Measurements from ENCODE around the gene ATR.
A peak's percentile ranks its signal among the peaks of the same experiment; 100 is the strongest.
"Not testable (repeated sequence)": the region's sequence is repeated elsewhere in the genome, so short reads cannot be mapped to it uniquely, and the experiment has no call there.

Gene ATR
- total RNA-seq, result 120 to 149 reads per million in 2 experiments

DNA sequence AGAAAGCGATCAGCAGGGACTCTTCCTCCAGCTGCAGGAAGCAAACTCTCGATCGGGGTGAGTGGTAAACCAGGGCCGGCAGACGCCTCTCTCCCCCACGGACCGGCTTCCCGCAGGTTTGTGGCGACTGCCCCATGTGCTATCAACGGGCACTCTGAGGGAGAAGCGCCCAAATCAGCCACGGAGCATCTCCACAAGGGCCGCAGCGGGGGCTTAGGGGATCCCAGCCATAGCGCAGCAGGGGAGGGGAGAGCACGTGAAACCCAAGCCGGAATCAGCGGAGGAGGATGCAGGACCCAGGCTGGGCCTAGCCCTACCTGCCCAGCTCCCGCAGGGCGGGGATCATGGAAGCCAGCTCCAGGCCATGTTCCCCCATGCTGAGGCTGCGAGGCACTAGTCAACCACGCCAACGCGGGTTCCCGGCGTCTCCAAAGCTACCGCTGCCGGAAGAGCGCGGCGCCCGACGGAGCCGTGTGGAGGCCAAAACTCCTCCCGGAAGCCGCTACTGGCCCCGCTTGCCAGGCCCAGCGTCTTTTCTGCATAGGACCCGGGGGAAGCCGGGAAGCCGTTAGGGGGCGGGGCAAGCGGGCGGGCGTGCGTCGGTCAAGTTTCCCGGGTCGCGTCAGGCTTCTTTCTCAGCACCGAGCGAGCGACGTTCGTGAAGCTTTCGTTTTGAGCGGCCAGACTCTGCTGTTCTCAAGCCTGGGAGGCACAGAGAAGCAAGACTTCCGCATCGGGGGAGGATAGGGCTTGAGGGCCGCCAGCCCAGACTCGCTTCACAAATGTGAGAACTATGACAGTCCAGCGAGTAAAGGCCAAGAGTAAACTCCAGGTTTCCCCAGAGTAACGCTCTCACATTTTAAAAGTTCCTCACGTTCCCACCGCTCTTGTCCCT is at the start of gene ATR:
ATR (minus strand) TSS at position 405 of the 895 bp plus-strand sequence; CDS start at position 376, 29 bp downstream.
- DNase-seq (ENCODE audit: low read depth), result peak; percentile 90

DNA sequence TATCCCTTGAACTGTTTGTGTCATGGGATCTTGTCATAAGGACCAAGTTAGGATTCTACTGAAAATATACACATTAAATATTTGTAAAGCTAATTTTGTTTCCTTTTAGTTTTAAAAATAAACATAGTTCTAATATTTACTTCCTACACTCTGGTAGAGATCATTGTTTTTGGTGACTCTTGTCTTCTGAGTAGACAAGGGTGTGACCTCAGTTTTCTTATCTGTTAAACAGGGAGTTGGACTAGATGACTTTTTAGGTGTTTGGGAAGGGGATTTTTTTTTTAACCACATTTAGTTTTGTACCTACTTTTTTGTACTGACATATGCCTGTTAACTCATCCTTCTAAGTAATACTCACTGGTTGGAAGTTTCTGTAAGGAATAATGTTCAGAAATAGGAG is 48.4 kb upstream of the ATR start:
- DNase-seq (ENCODE audit: low read depth), result no peak

DNA sequence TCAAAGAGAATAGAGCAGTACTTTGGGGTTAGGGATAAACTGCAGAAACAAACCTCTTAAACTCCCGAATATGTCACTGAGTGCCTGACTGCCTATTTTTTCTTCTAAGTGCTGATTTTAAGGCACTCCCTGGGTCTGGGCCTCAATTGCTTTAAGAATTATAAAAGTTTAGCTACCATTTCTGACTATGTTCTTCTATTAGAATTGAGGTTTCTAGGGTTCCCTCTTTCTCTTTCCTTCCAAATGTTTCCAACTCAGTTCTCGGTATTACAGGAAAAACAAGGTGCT is 46.6 kb upstream of the ATR start:
- DNase-seq (ENCODE audit: low read depth), result no peak

DNA sequence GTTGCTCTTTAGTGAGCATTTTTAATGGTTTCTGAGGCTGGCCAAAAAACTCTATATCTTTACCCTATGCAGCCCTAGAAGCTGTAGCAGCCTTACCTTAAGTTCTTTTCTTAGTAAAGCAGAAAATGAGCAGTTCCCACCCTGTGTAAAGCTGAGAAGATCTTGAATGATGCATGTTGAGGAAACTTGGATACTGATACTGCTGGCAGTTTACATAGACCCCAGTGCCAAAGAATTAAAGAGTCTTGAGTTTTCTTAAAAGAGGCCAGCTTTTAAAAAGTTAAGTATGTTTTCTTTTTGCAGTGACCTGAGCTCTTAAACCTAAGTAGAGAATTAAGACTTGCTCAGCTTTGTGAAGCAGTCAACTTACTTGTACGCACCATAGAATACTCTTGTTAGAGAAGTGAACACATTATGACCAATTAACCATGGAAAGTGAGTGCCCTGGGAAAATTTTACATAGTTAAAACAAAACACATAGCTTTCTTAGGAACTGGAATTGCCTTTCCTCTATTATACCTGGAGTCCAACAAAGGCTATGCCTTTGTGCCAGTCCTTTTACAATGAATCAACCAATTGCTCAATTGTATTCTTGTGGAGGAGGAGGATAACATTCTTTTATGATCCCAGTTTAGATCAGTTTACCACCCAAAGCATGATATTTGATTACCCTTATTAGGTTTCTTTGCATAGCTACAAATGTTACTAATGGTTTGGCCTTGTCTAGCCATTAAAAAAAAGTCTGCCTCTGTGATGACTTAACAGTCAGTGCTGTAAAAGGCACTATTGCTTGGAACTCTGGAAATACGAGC is 46.0 kb upstream of the ATR start:
- DNase-seq (ENCODE audit: low read depth), result no peak

DNA sequence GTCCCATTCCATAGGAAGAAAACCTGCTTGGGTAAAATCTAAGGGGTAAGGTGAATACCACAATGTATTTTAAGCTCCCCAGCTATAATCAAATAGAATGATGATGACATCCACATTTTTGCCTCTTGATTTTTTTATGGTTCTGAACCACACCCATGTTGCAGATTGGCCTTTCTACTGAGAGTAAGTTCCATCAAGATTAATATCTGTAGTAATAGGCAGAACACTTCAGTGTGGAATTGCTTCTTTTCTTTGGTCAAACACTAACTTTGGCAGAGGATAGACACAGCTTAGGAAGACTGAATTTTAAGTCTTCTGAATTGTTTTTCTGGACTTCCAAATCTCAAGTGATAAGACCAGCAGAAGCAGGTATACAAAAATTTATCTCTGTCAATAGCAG is 44.7 kb upstream of the ATR start:
- no peak for DNase-seq (ENCODE audit: low read depth)

DNA sequence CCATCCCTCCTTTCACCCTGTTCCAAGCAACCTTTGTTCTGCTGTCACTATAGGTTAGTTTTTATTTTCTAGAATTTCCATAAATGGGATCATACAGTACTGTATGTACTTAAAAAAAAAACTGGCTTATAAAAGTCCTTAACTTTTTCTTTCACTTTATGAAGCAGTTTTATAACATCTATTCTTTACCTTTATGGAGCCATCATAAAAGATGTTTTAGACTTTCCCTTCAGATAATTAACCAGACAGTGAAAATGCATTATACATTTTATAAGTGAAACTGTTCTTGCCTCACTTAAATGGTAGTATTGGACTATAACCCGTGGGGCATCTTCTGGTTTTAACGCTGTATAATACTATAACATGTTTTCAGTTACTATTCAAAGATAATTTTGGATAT is 43.9 kb upstream of the ATR start:
- no peak for DNase-seq (ENCODE audit: low read depth)

DNA sequence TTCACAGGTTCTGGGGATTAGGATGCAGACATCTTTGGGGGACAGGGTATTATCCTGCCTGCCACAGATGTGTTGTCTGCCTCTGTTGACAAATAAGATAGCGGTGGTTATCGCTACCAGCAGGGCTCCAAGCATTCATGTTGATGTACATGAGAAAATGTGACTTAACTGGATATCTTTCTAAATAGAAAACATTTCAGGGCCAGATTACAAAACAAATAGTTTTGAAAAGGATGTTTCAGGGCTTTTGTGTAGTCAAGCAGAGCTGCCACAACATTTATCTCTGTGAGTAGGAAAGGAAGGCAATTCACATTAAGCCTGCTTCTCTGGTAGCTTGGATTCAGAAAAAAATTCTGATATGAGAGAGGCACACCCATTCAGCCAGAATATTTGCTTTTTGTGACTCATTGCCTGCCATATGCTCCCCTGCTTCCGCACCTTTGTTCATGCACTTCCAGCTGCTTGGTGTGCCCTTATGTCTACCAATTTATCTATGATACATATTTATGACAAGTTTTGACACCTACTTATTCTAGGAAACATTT is 40.5 kb upstream of the ATR start:
- no peak for DNase-seq (ENCODE audit: low read depth)

DNA sequence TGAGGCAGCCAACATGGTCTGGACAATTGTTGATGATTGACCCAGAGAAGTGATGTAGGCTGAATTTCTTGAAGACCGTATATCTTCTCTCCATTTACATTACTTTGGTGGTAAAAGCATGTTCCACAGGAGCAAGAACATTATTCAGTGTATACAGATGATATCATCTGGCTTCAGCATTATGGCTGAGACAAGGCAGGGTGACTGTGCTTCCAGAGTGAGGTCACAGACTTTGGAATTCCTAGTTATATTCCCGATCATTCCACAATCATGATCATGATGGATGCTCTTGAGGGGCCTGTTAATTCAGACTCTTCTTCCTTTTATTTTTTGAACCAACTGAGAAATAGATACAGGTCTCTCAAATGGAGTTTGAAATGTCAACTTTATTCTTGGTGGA is 36.6 kb upstream of the ATR start:
- no peak for DNase-seq (ENCODE audit: low read depth)

DNA sequence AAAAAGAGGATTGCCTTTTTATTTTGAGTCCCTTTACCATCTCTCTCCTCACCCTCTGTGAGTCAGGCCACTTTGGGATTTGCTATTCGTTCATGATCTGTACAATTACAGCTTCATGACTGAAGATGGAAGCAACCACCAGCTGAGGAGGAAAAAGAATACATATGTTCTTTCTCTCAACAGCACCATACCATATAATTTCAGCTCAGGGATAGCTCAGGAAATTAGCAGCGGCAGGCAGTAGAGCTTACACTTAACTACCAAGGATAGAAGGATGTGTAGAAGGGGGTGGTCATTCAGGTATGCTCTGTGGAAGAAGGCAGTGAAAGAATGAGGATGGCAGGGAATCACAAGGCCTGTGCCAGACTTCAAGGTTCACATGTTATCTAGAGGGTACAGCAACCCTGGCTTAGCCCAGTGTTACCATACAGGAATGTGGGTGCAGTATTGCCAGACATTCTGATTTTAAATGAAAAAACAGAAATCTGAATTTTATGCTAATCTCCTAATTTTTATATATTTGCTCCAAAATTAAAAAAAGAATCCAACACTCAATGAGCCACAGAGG is 35.6 kb upstream of the ATR start:
- no peak for DNase-seq (ENCODE audit: low read depth)

DNA sequence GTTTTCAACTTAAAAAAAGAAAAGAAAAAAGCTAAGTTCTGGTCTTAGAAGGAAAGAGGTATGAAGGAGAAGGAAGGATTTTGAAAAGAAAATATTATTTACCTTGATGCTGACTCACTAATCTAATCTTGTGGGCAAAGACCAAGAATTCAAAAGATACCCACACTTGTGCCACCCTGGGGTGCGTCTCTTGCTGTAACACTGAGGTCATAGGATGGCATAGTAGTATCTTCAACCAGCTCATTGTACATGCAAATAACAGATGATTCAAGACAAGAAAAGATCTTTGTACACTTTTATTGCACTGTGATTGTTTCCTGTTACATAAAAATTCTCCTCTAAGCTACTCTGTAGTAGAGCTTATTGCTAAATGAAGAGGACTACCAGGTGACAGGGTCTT is 35.0 kb upstream of the ATR start:
- no peak for DNase-seq (ENCODE audit: low read depth)

DNA sequence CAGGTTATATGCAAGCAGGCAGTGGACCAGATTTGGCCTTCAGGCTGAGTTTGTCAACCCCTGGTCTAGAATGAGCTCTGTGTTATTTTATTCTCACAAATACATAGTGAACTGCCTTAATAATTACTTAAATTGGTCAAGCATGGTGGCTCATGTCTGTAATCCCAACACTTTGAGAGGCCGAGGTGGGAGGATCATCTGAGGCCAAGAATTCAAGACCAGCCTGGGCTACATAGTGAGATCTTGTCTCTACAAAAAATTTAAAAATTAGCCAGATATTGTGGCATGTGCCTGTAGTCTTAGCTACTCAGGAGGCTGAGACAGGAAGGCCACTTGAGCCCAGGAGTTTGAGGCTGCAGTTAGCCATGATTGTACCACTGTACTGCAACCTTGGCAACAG is 32.7 kb upstream of the ATR start:
- no peak for DNase-seq (ENCODE audit: low read depth)

DNA sequence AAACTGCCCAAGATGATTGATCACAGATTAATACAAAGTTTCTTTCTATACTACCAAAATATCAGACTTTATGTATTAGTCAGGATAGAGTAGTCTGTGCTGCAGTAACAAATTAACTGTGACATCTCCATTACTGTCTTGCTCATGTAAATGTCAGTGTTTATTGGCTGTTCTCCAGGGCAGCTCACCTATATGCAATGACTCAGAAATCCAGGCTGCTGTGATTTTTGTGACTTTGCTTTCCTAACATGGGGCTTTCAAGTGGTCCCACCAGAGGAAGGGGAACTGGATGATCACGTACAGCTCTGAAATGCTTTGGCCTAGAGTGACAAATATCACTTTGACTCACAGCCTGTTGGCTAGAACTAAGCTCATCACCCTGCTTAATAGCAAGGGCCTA is 30.6 kb upstream of the ATR start:
- DNase-seq (ENCODE audit: low read depth), result no peak

DNA sequence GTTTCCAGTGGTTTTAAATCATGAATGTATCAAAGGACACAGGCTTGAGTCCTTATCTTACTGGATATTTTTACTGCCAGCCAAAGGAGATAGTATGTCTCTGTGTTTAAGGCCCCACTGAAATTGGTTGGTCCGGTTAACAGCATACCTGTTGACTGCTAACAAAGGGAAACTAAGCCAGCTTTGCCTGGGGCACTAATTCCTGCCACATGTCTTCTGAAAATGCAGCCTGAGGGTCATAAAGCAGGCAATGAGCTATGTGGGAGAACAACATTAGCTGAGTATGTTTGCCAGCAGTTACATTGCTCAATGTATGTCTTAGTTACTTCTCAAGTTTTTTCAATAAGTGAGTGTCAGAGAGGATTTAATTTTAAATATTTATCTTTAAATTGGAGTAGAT is 30.1 kb upstream of the ATR start:
- no peak for DNase-seq (ENCODE audit: low read depth)

DNA sequence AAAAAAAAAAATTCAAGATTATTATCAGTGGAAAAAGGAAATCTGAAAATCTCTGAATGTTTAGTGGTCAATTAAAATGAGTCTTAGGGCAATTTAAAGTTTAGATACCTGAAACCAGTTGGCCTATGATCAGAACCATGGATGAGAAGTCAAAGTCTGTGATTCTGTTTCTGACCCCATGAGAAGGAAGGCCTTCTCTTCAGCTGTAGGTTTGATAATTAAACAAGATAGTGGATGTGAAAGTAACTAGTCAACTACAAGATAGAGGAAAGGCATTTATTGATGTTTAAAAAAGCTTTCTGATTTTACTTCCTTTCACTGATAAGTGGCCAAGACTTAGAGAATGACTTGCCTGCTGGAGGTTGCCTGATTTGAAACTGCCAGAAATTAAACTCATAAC is 26.4 kb upstream of the ATR start:
- no peak for DNase-seq (ENCODE audit: low read depth)

DNA sequence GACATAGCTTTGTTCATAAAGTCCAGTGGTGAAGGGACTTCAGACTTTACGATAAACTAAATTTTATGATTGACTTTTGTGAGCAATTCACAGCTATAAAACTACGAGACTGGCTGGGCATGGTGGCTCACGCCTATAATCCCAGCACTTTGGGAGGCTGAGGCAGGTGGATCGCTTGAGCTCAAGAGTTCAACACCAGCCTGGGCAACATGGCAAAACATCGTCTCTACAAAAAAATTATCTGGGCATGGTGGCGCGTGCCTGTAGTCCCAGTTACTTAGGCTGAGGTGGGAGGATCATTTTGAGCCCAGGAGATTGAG is 24.8 kb upstream of the ATR start:
- not testable (repeated sequence) for DNase-seq (ENCODE audit: low read depth)

DNA sequence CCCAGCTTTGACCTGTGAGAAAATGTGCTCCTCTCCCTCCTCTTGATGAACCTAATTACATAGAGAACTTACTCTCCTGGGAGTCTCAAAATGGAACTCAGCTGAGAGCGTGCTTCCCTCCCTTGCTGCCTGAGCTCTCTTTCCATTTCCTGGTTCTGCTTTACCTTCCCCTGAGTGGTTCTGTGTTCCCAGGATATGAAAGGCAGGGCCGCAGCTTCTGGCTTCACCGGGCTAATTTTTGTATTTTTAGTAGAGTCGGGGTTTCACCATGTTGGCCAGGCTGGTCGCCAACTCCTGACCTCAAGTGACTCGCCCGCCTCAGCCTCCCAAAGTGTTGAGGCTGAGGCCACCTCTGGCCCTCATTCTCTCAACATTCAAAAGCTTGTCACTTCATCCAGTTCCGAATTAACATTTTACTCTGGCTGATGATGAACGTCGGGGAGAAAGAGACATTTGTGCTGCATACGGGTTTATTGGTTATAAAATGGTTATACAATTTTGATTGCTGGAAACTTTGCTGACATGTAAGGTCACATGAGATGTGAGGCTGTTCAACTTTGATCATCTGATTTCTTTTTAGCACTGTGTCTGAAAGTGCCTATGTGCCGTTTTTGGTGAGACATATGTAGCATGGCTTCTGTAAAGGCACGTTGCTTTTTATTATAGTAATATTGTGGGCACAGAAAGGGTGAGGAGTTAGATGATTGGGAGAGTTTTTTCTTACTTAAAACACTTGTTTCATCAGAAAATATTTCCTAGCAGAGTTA is 24.3 kb upstream of the ATR start:
- no peak for DNase-seq (ENCODE audit: low read depth)

DNA sequence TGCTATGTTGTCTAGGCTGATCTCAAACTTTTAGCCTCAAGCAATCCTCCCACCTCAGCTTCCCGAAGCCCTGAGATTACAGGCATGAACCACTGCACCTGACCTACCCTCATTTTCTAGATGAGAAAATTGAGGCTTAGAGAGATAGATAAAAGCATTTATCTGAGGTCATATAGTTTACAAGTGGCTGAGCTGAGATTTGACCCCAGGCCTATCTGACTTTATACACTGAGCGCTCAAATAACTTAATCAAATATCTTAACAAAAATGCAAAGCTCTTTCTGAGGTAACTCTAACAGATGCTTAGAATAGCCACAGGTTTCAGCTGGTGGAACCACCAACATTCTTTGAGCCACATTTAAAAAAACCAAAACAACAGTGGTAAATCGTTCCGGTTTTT is 23.2 kb upstream of the ATR start:
- no peak for DNase-seq (ENCODE audit: low read depth)

DNA sequence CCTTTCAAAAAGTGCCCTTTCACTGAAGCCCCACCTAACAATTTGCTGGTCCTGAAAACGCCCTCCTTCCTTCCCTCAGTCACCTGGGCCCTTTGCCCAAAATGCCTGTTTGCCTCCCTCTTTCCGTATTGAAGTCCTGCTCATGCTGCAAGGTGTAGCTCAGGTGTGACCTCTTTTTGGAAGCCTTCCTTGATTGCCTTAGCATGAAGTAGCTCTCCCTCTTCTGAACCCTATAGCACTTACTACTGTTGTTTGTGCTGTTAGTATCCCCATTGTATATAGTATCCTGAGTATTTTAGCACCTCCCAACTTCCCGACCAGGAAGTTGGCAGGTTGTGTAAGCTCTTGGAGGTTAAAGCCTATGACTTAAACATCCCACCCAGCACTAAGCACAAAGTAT is 19.4 kb upstream of the ATR start:
- no peak for DNase-seq (ENCODE audit: low read depth)

DNA sequence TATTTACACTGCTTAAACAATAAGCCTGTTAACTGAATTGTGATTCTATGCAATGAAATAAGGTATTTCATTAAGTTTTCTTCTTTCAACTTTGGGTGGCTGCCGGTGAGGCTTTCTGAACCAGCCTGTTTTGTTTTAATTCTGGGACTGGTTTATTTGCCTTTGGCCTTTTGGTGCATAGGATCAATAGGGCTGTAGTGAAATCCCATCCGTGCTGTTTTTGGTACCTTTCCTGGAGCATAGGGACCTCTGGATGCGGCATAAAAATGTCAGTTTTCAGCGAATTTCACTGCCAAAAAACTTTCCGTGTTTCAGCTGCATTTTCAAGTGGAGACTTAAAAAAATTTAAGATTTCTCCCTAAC is 18.2 kb upstream of the ATR start:
- DNase-seq (ENCODE audit: low read depth), result no peak

DNA sequence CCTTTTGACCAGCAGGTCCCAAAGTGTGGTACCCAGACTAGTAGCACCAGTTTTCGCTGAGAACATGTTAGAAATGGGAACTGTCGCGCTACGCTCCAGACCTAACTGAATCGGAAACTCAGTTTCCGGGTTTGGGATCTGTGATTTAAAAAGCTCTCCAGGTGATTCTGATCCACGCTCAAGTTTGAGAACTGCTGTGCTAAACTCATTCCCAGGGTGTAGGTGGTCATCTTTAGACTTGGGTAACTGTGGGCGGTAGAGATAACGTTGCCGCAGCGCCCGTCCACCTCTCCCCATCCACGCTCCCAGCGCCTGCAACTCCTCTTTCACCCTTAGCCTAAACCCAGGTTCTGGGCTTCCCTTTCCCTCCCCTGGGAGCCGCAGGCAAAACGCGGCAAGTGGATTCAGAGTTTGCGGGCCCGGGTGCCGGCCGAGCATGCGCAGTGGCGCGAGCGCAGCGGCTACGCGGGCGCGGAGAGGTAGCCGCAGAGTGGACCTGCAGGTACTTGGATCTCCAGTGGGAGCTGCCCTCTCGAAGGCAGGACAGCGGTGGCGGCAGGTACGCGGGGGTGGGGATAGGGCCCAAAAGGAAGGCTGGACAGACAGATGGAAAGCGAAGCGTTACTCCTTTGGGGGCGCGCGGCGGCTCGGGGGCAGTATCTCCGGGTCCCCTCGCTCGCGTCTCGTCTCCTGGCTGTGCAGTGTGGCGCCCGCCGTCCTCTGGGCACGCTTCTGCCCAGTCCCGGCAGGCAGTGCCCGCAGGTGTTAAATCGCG is 17.6 kb upstream of the ATR start, which contains the start of gene PLS1:
PLS1 (plus strand) TSS at position 443 of the 775 bp plus-strand sequence. CDS start 67,845 bp downstream, outside the sequence.
- DNase-seq (ENCODE audit: low read depth), result peak; percentile 75

DNA sequence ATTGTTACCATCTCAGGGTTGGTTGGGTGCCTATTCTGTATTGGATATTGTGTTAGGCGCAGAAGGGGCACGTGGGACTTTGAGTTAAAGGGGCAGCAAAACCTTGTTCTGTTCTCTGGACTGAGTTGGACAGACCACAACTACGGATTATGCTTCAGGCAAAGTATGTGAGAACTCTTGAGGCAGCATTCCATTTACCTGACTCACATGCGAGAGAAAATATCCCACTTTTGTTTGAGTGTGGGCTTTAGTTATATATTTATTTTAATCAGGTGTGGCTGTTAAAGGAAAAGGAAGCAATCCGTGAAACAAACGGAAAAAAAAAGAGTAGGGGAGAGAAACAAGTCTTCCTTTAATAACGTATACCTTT is 17.0 kb upstream of the ATR start:
- no peak for DNase-seq (ENCODE audit: low read depth)
